HG02610 (cell line): ENCODE data around the gene CHRM3.
"Not testable (repeated sequence)": the region's sequence is repeated elsewhere in the genome, so short reads cannot be mapped to it uniquely, and the experiment has no call there.

Source experiments
- ATAC-seq: cut with Tn5 transposase; IDR thresholded peaks from one replicate; pipeline ENCODE4 v1.9.1; 2021; ENCODE audit warnings: mild to moderate bottlenecking, moderate library complexity; ENCODE audit not compliant: unreplicated experiment

Gene CHRM3

GRCh38 chr1:239386453-239387303, at the start of gene CHRM3:
Gene CHRM3 (plus strand): TSS chr1:239386568. CDS start chr1:239907452, 520,884 bp downstream.
- ATAC-seq = no peak

- ATAC-seq = no peak
Measured at GRCh38 chr1:239337799-239338430, 48.5 kb upstream of the CHRM3 start.

GRCh38 chr1:239347776-239348175, 38.6 kb upstream of the CHRM3 start:
- ATAC-seq = no peak

- no peak for ATAC-seq
Measured at GRCh38 chr1:239348635-239349353, 37.6 kb upstream of the CHRM3 start.

- no peak for ATAC-seq
Measured at GRCh38 chr1:239349699-239350098, 36.7 kb upstream of the CHRM3 start.

GRCh38 chr1:239353536-239353935, 32.8 kb upstream of the CHRM3 start:
- no peak for ATAC-seq

GRCh38 chr1:239354231-239354630, 32.1 kb upstream of the CHRM3 start:
- ATAC-seq = no peak

- ATAC-seq = no peak
Measured at GRCh38 chr1:239357867-239358266, 28.5 kb upstream of the CHRM3 start.

GRCh38 chr1:239361403-239361802, 25.0 kb upstream of the CHRM3 start:
- no peak for ATAC-seq

- ATAC-seq = no peak
Measured at GRCh38 chr1:239363930-239364329, 22.4 kb upstream of the CHRM3 start.

- ATAC-seq = no peak
Measured at GRCh38 chr1:239367196-239367810, 19.1 kb upstream of the CHRM3 start.

- ATAC-seq = no peak
Measured at GRCh38 chr1:239368436-239369109, 17.8 kb upstream of the CHRM3 start.

GRCh38 chr1:239370869-239371268, 15.5 kb upstream of the CHRM3 start:
- not testable (repeated sequence) for ATAC-seq

GRCh38 chr1:239382666-239383065, 3.7 kb upstream of the CHRM3 start:
- ATAC-seq = no peak

- ATAC-seq = no peak
Measured at GRCh38 chr1:239383714-239384113, 2.7 kb upstream of the CHRM3 start.

- ATAC-seq = no peak
Measured at GRCh38 chr1:239387304-239388158, 1.2 kb downstream of the CHRM3 start.

GRCh38 chr1:239388159-239388485, 1.8 kb downstream of the CHRM3 start:
- no peak for ATAC-seq

- ATAC-seq = no peak
Measured at GRCh38 chr1:239388578-239388977, 2.2 kb downstream of the CHRM3 start.

GRCh38 chr1:239389703-239390102, 3.3 kb downstream of the CHRM3 start:
- no peak for ATAC-seq

GRCh38 chr1:239392271-239392670, 5.9 kb downstream of the CHRM3 start:
- ATAC-seq = no peak
